ENCODE measurements around the gene AP3S2. TPM values are rescaled to one million over a fixed set of nuclear protein-coding genes. Genes with fewer than 3 reads are reported as not detected.
"Not testable (repeated sequence)": the region's sequence is repeated elsewhere in the genome, so short reads cannot be mapped to it uniquely, and the experiment has no call there.

The AP3S2 gene
- total and polyA plus RNA-seq, 2 donors from 2014 or later: 17.5 to 42.9 TPM

GRCh38 chr15:89858661-89859458 lies 34.9 kb downstream of the AP3S2 start:
- FAIRE-seq (no peak), DNase-seq (no peak)
- no peaks in the 10 kb centered on the region for H3K27me3 ChIP-seq (ENCODE audit: control insufficient read depth, insufficient read depth, low read length)
- no peak overlapping the region for H3K27ac ChIP-seq (ENCODE audit: low read depth in 2 of 2, low read length in 2 of 2)
- peaks cover 2 to 16% (median 13%) of the 10 kb centered on the region in 3 donors for H3K36me3 ChIP-seq (ENCODE audit: control insufficient read depth in 2 of 3, insufficient read depth in 3 of 3, low read length in 3 of 3)
- intact Hi-C loops (cut with DNase I): no loop called here
- TF ChIP-seq CTCF (IDR thresholded peaks at IDR 0.05; ENCODE audit: borderline replicate concordance, extremely low read depth, insufficient read depth): no peak
- H3K9me3 ChIP-seq (ENCODE audit: control insufficient read depth in 2 of 3, insufficient read depth in 1 of 3, low read length in 3 of 3): no peaks in the 10 kb centered on the region
- peaks cover 0 to 6% (median 6%) of the 10 kb centered on the region in 3 donors for H3K4me1 ChIP-seq (ENCODE audit: control insufficient read depth in 2 of 3, insufficient read depth in 2 of 3, low read depth in 1 of 3, low read length in 3 of 3)
- H3K9ac ChIP-seq (ENCODE audit: low read length in 3 of 3): no peak overlapping the region
- H3K4me3 ChIP-seq (ENCODE audit: low read length in 3 of 3): no peak overlapping the region

- H3K9me3 ChIP-seq (ENCODE audit: control insufficient read depth in 2 of 3, insufficient read depth in 1 of 3, low read length in 3 of 3): no peaks in the 10 kb centered on the region
- H3K36me3 ChIP-seq (ENCODE audit: control insufficient read depth in 2 of 3, insufficient read depth in 3 of 3, low read length in 3 of 3): peaks cover 2 to 16% (median 13%) of the 10 kb centered on the region in 3 donors
- no peak for TF ChIP-seq CTCF (IDR thresholded peaks at IDR 0.05; ENCODE audit: borderline replicate concordance, extremely low read depth, insufficient read depth)
- intact Hi-C loops (cut with DNase I): no loop called here
- FAIRE-seq: no peak
- H3K9ac ChIP-seq (ENCODE audit: low read length in 3 of 3): no peak overlapping the region
- H3K4me1 ChIP-seq (ENCODE audit: control insufficient read depth in 2 of 3, insufficient read depth in 2 of 3, low read depth in 1 of 3, low read length in 3 of 3): peaks cover 0 to 9% (median 8%) of the 10 kb centered on the region in 3 donors
- no peaks in the 10 kb centered on the region for H3K27me3 ChIP-seq (ENCODE audit: control insufficient read depth, insufficient read depth, low read length)
- H3K27ac ChIP-seq (ENCODE audit: low read depth in 2 of 2, low read length in 2 of 2): peak overlapping the region; percentile 11 to 53
- no peak overlapping the region for H3K4me3 ChIP-seq (ENCODE audit: low read length in 3 of 3)
- DNase-seq: peak in 1 of 5 donors; percentile 18
These were observed 36.1 kb downstream of the AP3S2 start for GRCh38 chr15:89857673-89858072.

DNA sequence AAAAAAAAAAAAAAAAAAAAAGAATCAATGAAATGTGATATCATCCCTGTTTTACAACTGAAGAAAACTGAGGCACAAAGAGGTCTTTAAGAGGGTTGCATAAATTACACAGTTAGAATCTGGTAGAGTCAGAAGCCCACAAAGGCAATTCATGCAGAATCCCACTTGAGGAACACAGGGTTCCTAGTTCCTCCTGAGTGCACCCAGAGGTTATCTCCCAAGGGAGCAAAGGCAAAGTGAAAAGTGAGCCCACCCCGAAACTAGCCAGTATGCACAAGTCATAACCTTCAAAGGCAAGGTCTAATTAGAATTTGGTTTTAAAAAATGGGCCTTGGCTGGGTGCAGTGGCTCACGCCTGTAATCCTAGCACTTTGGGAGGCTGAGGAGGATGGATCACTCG lies 37.8 kb downstream of the AP3S2 start:
- H3K27me3 ChIP-seq (ENCODE audit: control insufficient read depth, insufficient read depth, low read length): no peaks in the 10 kb centered on the region
- intact Hi-C loops (cut with DNase I): no loop called here
- H3K27ac ChIP-seq (ENCODE audit: low read depth in 2 of 2, low read length in 2 of 2): no peak overlapping the region
- H3K9me3 ChIP-seq (ENCODE audit: control insufficient read depth in 2 of 3, insufficient read depth in 1 of 3, low read length in 3 of 3): no peaks in the 10 kb centered on the region
- peaks cover 0 to 19% (median 15%) of the 10 kb centered on the region in 3 donors for H3K4me1 ChIP-seq (ENCODE audit: control insufficient read depth in 2 of 3, insufficient read depth in 2 of 3, low read depth in 1 of 3, low read length in 3 of 3)
- FAIRE-seq (no peak), DNase-seq (no peak)
- H3K4me3 ChIP-seq (ENCODE audit: low read length in 3 of 3): no peak overlapping the region
- TF ChIP-seq CTCF (IDR thresholded peaks at IDR 0.05; ENCODE audit: borderline replicate concordance, extremely low read depth, insufficient read depth): no peak
- peaks cover 5 to 11% (median 5%) of the 10 kb centered on the region in 3 donors for H3K36me3 ChIP-seq (ENCODE audit: control insufficient read depth in 2 of 3, insufficient read depth in 3 of 3, low read length in 3 of 3)
- no peak overlapping the region for H3K9ac ChIP-seq (ENCODE audit: low read length in 3 of 3)

- H3K9me3 ChIP-seq (ENCODE audit: control insufficient read depth in 2 of 3, insufficient read depth in 1 of 3, low read length in 3 of 3); DNase-seq; H3K27ac ChIP-seq (ENCODE audit: low read depth in 2 of 2, low read length in 2 of 2); intact Hi-C loops (cut with DNase I); H3K9ac ChIP-seq (ENCODE audit: low read length in 3 of 3); H3K36me3 ChIP-seq (ENCODE audit: control insufficient read depth in 2 of 3, insufficient read depth in 3 of 3, low read length in 3 of 3); H3K4me3 ChIP-seq (ENCODE audit: low read length in 3 of 3); FAIRE-seq; H3K27me3 ChIP-seq (ENCODE audit: control insufficient read depth, insufficient read depth, low read length): not testable (repeated sequence)
- H3K4me1 ChIP-seq (ENCODE audit: control insufficient read depth in 2 of 3, insufficient read depth in 2 of 3, low read depth in 1 of 3, low read length in 3 of 3): peaks cover 0 to 26% (median 15%) of the 10 kb centered on the region in 3 donors
These were observed 38.9 kb downstream of the AP3S2 start for GRCh38 chr15:89854863-89855262.
